Hematopoietic multipotent progenitor cell treated with erythropoietin and hydrocortisone succinate and interleukin-3 and kit ligand, for 6 days (in vitro differentiated cells): ENCODE results near the gene NOS3.
A peak's percentile ranks its signal among the peaks of the same experiment; 100 is the strongest.

Source experiments
- DNase-seq: peaks from one replicate; pipeline ENCODE4 v3.0.0-alpha.2; 2015

The NOS3 gene

GRCh38 chr7:150952331-150953050 lies 38.3 kb upstream of the NOS3 start:
- no peak for DNase-seq

DNA sequence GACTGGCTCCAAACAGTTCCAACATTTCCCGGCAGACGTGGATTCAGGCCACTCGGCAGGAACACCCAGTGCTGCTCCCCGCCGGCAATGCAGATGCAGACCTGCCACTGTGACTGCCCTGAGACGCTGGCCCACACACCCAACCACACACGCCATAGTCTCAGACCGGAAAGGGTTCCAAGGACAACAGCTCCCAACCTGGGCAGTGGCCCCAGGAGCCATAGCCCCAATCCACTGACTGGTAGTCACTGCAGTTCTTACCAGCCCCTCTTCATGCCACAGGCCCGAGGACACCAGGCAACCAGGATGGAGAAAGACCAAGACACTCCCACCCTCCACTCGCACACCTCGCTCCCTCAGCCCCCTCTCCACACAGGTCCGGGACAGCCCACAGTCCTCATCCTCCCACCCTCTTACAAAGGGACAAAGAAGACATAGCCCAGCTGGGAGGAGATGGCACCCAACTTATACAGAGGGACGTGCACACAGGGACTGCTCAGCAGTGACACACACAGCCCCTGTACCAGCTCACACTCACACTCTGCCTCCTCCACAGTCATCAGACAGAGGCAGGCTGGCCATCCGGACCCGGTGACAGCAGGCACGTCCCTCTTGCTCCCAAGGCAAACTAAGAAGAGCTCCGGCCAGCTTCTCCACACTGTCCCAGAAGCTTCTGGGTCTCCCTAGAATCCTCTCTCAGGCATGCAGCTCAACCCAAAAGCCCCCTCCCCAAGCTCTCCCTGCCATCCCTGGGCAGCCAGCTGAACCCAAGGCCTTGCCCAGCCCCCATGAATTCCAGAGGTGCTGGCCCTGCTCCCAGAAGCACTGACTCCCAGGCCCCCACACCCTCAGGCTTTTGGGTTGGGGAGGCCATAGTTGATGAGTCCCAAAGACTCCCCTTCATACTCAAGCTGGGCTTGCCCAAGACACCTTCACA lies 37.5 kb upstream of the NOS3 start:
- peak; percentile 19 for DNase-seq

DNA sequence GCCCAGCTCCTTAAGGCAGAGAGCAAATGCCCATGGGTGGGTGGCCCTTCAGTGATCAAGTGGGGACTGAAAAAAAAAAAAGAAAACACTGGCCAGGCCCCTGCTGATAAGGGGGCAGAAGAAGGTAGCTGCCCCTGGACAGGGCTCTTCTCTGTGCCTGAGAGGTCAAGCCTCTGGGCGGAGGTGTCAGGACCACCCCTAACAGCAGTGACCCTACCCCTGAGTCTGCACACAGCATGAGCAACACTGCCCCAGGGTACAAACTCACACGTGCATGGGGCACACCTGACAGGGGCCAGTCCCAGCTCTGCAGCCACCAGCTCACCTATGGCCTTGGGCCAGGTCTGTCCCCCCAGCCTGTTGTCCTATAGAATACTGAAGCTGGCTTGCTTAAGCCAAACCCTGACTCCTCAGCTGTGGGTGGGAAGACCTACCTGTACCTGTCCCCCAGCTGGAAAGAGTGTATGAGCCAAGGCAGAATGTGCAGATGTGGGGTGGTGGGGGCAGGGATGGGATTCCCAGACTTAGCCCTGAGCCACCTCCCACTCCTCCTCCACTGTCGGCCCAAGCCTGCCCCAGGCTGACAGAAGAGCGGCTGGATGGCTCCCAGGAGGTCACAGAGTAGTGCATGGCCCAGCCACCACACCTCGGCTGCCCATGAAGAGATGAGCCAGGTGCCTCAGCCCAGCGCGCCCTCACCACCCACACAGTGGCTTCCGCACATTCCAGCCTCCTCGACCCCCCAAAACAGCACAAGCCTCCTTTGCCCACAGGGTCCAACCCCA lies 36.4 kb upstream of the NOS3 start:
- peak; percentile 40 for DNase-seq

DNA sequence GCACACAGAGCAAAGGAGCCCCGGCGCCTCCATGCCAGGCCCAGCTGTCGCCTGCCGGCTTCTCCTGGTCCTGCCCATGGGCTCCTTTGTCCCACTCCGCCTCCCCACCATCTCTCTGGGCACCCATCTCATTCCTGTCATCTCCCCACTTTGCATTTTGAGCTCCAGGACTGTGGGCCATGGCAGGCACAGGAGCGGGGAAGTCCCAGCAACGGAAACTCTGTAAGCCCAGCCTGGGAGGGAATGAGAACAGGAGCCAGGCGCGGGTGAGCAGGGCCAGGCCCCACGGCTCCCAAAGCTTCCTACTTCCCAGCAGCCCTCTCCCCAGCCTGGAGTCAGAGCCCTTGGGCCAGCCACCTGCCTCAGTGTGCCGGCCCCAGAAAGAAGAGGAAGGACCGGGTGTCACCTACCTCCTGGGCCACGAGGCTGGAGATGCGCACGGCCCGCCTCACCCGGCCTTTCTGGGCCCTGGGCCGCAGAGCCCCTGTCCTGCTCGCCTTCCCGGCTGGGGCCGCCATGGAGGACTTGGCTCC lies 35.8 kb upstream of the NOS3 start:
- DNase-seq = peak; percentile 7

DNA sequence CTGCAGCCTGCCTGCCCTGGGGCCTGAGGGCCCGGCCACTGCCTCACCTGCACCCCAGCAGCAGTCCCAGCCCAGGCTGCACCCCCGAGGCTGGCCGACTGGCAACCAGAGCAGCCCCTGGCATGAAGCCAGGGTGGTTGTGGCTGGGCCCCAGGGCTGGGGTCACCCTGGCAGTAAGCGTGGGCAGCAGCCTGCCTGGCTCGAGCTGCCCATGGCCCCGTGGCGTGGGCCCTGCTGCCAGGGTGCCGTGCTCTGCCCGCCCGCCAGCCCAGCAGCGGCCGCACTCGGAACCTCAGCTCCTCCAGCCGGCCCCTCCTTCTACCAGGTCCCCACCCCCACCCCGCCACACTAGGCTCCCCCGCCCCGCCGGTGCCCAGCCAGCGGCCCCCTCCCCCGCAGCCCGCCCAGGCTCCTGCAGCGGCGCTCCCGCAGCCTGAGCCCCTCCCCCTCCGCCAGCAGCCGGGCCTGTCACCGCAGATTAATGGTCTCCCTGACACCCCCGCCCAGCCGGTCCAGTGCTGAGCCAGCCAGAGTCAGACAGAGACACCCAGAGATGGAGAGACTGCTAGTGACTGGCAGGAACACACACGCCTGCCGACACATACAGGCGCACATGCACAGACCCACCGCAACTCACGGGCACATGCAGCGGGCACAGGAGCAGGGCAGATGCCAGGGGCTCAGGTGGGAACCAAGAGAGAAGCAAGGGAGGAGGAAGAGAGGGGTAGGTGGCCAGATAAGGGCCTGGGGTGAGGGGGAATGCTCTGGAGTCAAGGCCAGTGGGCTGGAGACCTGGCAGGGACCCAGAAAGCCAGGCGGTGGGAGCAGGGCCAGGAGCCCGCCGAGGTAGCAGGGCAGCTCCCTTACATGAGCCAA lies 35.1 kb upstream of the NOS3 start:
- peak; percentile 96 for DNase-seq

- no peak for DNase-seq
These were observed 34.3 kb upstream of the NOS3 start for GRCh38 chr7:150956395-150957132.

GRCh38 chr7:150957133-150958020 lies 33.4 kb upstream of the NOS3 start:
- DNase-seq = no peak

GRCh38 chr7:150958062-150958552 lies 32.7 kb upstream of the NOS3 start:
- no peak for DNase-seq

DNA sequence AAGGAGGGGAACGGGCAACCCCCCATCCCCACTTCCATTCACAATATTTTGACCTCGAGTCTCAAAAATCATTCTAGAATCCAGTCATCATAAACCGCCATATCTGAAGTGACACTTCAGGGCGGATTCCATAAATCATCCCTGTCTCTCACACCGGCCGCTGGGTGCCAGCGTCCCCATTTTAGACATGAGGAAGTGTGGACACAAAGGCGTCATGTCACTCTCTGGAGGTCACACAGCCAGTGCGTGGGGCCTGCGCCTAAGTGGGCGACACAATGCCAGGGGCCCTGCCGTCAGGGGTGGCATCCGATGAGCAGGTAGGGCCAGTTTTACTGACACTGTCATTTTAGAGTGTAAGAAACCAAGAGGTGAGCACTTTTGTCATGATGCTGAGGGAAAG lies 32.2 kb upstream of the NOS3 start:
- peak; percentile 64 for DNase-seq

DNA sequence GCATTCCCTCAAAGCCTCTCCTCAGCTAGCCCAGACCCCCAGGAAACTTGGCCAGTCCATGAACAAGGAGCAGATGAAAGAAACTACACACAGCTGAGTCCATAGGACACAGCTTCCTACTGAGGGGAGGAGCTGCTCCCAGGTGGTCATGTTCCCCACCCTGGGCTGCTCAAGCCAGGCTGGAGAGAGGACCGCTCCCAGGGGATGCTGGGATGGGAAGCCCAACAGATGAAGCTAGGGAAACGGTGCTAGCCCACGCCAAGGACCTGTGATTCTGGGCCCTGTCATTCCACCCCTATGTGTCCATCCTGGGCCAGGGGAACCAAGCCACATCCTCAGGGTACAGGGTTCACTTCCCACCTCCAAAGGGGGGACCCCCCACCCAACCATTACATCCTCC lies 31.7 kb upstream of the NOS3 start:
- DNase-seq = no peak

DNA sequence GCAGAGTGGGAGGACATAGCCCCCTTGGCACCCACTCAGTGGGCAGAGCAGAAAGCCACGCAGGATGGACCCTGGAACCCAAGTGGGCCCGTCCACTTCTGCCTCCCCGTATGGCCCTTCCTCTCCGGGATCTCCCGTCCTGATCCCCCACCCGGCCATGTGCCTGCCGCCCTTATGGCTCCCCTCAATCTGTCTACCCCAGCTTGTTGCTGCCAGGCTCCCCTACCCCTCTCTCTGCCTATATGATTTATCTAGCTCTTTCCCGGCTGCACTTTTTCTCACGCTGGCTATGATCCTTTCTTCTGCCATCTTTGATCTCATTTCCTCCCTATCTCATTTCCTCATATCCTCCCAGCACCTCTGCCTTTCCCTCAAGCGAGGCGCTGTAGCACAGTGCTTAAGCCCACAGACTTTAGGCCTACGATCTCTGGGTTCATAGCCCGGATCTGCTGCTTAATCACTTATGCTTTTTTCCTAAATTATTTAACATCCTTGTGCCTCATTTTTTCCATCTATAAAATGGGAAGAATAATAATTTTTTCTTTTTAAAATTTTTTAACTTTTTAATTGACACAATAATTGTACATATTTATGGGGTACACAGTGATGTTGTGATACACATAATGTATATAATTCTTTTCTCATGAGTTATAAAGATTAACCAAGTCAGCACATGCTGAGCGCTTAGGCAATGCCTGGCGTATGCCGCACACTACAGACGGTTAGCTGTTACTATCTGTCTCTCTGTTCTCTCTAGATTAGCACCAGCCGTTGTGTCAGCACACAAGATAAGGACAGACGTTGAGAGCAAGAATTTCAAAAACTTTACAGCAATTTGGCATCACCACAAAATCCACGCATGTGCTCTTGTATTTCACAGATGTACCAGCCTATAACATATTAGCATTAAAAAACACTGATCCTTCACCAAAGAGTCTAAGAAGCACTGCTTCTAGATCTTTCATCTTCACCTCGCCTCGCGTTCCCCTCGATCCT lies 30.8 kb upstream of the NOS3 start:
- peak; percentile 98 for DNase-seq

DNA sequence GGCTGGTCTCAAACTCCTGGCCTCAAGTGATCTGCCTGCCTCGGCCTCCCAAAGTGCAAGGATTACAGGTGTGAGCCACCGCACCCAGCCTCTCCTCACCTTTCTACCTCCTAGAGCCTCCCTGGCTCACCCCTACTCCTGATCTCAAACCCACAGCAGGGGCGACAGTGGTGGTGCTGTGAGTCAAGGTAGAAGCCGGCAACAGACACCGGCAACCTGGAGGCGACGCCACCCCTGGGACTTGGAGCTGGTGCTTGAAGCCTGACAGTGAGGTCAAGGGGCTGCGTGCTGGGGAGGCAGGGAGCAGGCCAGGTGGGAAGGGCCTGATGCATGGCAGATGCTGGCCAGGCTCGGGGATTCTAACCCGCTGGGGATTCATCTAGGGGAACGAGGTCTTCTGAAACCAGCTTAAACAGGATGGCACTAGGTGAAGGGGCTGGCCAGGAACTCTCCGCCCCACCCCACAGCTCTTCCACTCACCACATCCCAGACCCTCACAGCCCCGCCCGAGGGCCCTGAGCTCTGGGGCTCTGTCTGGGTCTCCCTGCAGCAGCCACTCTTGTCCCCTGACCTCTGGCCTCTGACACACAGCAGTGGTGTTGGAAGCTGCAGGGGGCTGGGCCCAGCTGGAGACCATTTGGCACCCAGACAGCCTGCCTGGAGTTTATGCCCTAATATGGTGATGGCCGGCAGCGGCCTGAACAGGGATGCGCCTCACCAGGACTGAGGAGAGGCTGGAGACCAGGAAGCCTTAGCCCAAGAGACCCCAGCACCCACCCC lies 29.1 kb upstream of the NOS3 start:
- peak; percentile 59 for DNase-seq

- DNase-seq = no peak
These were observed 28.6 kb upstream of the NOS3 start for GRCh38 chr7:150962290-150962552.

- peak; percentile 91 for DNase-seq
These were observed 28.0 kb upstream of the NOS3 start for GRCh38 chr7:150962553-150963399.

GRCh38 chr7:150963707-150964559 lies 26.9 kb upstream of the NOS3 start:
- no peak for DNase-seq

- peak; percentile 84 for DNase-seq
These were observed 26.2 kb upstream of the NOS3 start for GRCh38 chr7:150964593-150965111.
